Muscle of leg (tissue), 11 donors: Measurements from ENCODE around the gene OSGIN1. TPM values are rescaled to one million over a fixed set of nuclear protein-coding genes. Genes with fewer than 3 reads are reported as not detected.

Source experiments
- DNase-seq: peaks from one replicate; pipeline ENCODE4 v3.0.0; 2013
- H3K27ac ChIP-seq: one replicate; pipeline ENCODE4 v1.5.1; 2013; ENCODE audit warnings: mild to moderate bottlenecking, low read length, control low read depth
- H3K27me3 ChIP-seq: one replicate; pipeline ENCODE4 v1.6.1; 2013; ENCODE audit warnings: low read length; ENCODE audit not compliant: control insufficient read depth, insufficient read depth
- H3K36me3 ChIP-seq: one replicate; pipeline ENCODE4 v1.6.1; 2013; ENCODE audit warnings: low read length; ENCODE audit not compliant: control insufficient read depth, insufficient read depth
- H3K4me1 ChIP-seq: one replicate; pipeline ENCODE4 v1.6.1; 2013; ENCODE audit warnings: low read length; ENCODE audit not compliant: control insufficient read depth, insufficient read depth
- H3K4me3 ChIP-seq: one replicate; pipeline ENCODE4 v1.5.1; 2013; ENCODE audit warnings: low read length, control low read depth
- H3K9me3 ChIP-seq: replicated peaks from 2 replicates; pipeline ENCODE4 v1.6.1; 2013; ENCODE audit warnings: low read depth, low read length; ENCODE audit not compliant: control insufficient read depth
- WGBS: methylation state at CpG from one replicate; pipeline ENCODE4 v1.1.5; 2013; ENCODE audit warnings: missing lambda C conversion rate; ENCODE audit not compliant: insufficient coverage; 5-methylcytosine and 5-hydroxymethylcytosine counted together
- polyA plus RNA-seq, 8 donors: library from polyadenylated mRNA; unstranded; fragments of 120-200 nt; gene quantifications; one replicate each; pipeline versions ENCODE4 v1.2.1 to v1.2.3, GENCODE V29; 2013; ENCODE audit warnings: inconsistent platforms in 1 of 8, low replicate concordance in 1 of 8; ENCODE audit not compliant: insufficient read length in 8 of 8, insufficient read depth in 1 of 8
- total RNA-seq: library from RNA; stranded (reverse); fragments of 120-200 nt; gene quantifications from one replicate; pipeline ENCODE4 v1.2.4, GENCODE V29; 2013

The OSGIN1 gene
- total and polyA plus RNA-seq, 9 donors: 0.18 to 0.88 (median 0.45) TPM

GRCh38 chr16:83958846-83959565 is 6.0 kb downstream of the OSGIN1 start:
- Histone ChIP-seq H3K4me1 (peaks cover 10% of the 10 kb centered on the region), H3K9me3 (no peaks in the 10 kb centered on the region), H3K27ac (no peak overlapping the region), H3K27me3 (no peaks in the 10 kb centered on the region), H3K4me3 (no peak overlapping the region), H3K36me3 (no peaks in the 10 kb centered on the region)
- WGBS: 77% methylated on average over 12 of the region's 21 CpGs
- DNase-seq: no peak

GRCh38 chr16:83959656-83960434 is 6.8 kb downstream of the OSGIN1 start:
- H3K27ac ChIP-seq: no peak overlapping the region
- peaks cover 6% of the 10 kb centered on the region for H3K4me1 ChIP-seq
- DNase-seq: no peak
- no peaks in the 10 kb centered on the region for H3K9me3 ChIP-seq
- no peaks in the 10 kb centered on the region for H3K36me3 ChIP-seq
- no peaks in the 10 kb centered on the region for H3K27me3 ChIP-seq
- WGBS: 83% methylated on average over 7 of the region's 12 CpGs
- H3K4me3 ChIP-seq: no peak overlapping the region

GRCh38 chr16:83960521-83961249 is 7.6 kb downstream of the OSGIN1 start:
- no peaks in the 10 kb centered on the region for H3K27me3 ChIP-seq
- H3K4me3 ChIP-seq: no peak overlapping the region
- H3K4me1 ChIP-seq: peaks cover 2% of the 10 kb centered on the region
- H3K9me3 ChIP-seq: no peaks in the 10 kb centered on the region
- DNase-seq: no peak
- H3K27ac ChIP-seq: no peak overlapping the region
- 87% methylated on average over 28 of the region's 29 CpGs for WGBS
- no peaks in the 10 kb centered on the region for H3K36me3 ChIP-seq

GRCh38 chr16:83961591-83961990 is 8.6 kb downstream of the OSGIN1 start:
- H3K27ac ChIP-seq: no peak overlapping the region

GRCh38 chr16:83963277-83964119 is 10.5 kb downstream of the OSGIN1 start:
- no peak for DNase-seq
- Histone ChIP-seq H3K4me3 (no peak overlapping the region), H3K4me1 (peaks cover 2% of the 10 kb centered on the region), H3K27me3 (peaks cover 3% of the 10 kb centered on the region), H3K36me3 (no peaks in the 10 kb centered on the region), H3K9me3 (no peaks in the 10 kb centered on the region), H3K27ac (no peak overlapping the region)
- 87% methylated on average over 17 of the region's 22 CpGs for WGBS

More at GRCh38 chr16:83961591-83961990, 8.6 kb downstream of the OSGIN1 start:
- Histone ChIP-seq H3K27me3 (no peaks in the 10 kb centered on the region), H3K4me1 (peaks cover 2% of the 10 kb centered on the region), H3K36me3 (no peaks in the 10 kb centered on the region), H3K4me3 (no peak overlapping the region), H3K9me3 (no peaks in the 10 kb centered on the region)
- no peak for DNase-seq
- 62% methylated on average over 3 of the region's 5 CpGs for WGBS

- H3K9me3 ChIP-seq: no peaks in the 10 kb centered on the region
- no peak overlapping the region for H3K27ac ChIP-seq
- no peaks in the 10 kb centered on the region for H3K4me1 ChIP-seq
- peaks cover 14% of the 10 kb centered on the region for H3K27me3 ChIP-seq
- no peak for DNase-seq
- no peak overlapping the region for H3K4me3 ChIP-seq
- 88% methylated on average over 26 of the region's 26 CpGs for WGBS
- H3K36me3 ChIP-seq: no peaks in the 10 kb centered on the region
Measured at GRCh38 chr16:83964684-83965443, 11.8 kb downstream of the OSGIN1 start.

- H3K27me3 ChIP-seq: peaks cover 21% of the 10 kb centered on the region
- 86% methylated on average over 35 of the region's 36 CpGs for WGBS
- no peaks in the 10 kb centered on the region for H3K9me3 ChIP-seq
- no peaks in the 10 kb centered on the region for H3K4me1 ChIP-seq
- no peak overlapping the region for H3K4me3 ChIP-seq
- no peak for DNase-seq
- H3K36me3 ChIP-seq: no peaks in the 10 kb centered on the region
- H3K27ac ChIP-seq: no peak overlapping the region
Measured at GRCh38 chr16:83965444-83966152, 12.6 kb downstream of the OSGIN1 start.

- DNase-seq: no peak
- Histone ChIP-seq H3K27ac (no peak overlapping the region), H3K4me1 (no peaks in the 10 kb centered on the region), H3K9me3 (no peaks in the 10 kb centered on the region), H3K4me3 (no peak overlapping the region), H3K36me3 (no peaks in the 10 kb centered on the region), H3K27me3 (peaks cover 24% of the 10 kb centered on the region)
- 67% methylated on average over 11 of the region's 13 CpGs for WGBS
Measured at GRCh38 chr16:83966153-83966696, 13.2 kb downstream of the OSGIN1 start.
